Measurements from ENCODE around the gene GPRC5C. TPM values are rescaled to one million over a fixed set of nuclear protein-coding genes. Genes with fewer than 3 reads are reported as not detected.

The GPRC5C gene
- total and polyA plus RNA-seq, 9 of the 15 experiments (the other 6 are each of a cell fraction or from before 2014, with no cell fraction given): 0.28 to 9.0 (median 4.1) TPM

DNA sequence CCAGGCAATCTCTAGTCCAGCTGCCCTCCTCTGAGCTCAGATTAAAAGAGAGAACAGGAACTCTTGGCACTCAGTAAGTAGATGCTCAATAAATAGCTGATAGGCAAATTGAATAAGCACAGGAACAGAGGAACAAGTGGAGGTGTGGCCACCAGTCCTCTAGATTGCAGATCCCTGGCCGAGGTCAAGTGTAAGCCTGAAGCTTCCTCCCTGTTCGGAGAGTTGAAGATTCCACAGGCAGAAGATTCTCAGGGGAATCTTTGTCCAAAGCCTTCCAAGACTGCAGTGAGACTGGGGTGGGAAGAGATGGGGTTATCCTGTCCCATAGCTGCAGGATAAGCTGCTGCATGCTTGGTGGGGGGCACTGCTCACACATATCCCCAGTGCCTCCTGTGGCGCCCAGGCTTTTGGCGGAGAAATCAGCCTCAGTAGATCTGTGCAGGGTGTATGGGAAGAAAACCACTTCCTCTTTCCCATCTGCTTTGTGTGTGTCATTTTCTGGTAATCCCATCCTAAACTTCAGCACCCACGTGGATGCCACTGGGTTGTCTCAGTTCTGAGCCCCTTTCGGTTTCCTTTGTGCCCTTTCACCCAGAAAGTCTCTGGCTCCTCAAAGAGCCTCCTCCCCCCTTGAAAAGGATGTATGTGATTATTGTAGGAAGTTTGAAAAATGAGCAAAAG lies 46.7 kb downstream of the GPRC5C start (continued):
- TF ChIP-seq CHD4 (IDR thresholded peaks at IDR 0.05; ENCODE audit: insufficient read depth, insufficient replicate concordance, low read depth, low read length, poor library complexity, severe bottlenecking): no peak
- TF ChIP-seq MED1 (CRISPR knock-in tag; IDR thresholded peaks at IDR 0.05; ENCODE audit: borderline replicate concordance): no peak
- TF ChIP-seq FOSL1 (tag; conservative IDR thresholded peaks at IDR 0.05): 0 out of 2 replicates have a peak, but pooled peaks have one; percentile 16
- TF ChIP-seq ZKSCAN3 (CRISPR knock-in tag; IDR thresholded peaks at IDR 0.05): no peak
- no peak for TF ChIP-seq TCFL5 (CRISPR knock-in tag; conservative IDR thresholded peaks at IDR 0.05)
- no peak for TF ChIP-seq MTA1 (IDR thresholded peaks at IDR 0.05; ENCODE audit: borderline replicate concordance)
- no peak for TF ChIP-seq CBX5 (IDR thresholded peaks at IDR 0.05; ENCODE audit: borderline replicate concordance, low read depth)
- no peak for TF ChIP-seq CCNT2 (IDR thresholded peaks at IDR 0.05; ENCODE audit: borderline replicate concordance, extremely low read depth, insufficient read length, low read depth, low read length)
- no peak for TF ChIP-seq HMGN3 (IDR thresholded peaks at IDR 0.05; ENCODE audit: borderline replicate concordance, extremely low read depth, insufficient read length, low read depth, low read length)
- TF ChIP-seq ZNF184 (CRISPR knock-in tag; IDR thresholded peaks at IDR 0.05): no peak
- no peak for TF ChIP-seq POLR3G (IDR thresholded peaks at IDR 0.05; ENCODE audit: extremely low read depth, insufficient read length, insufficient replicate concordance)
- TF ChIP-seq ZNF24 (IDR thresholded peaks at IDR 0.05): no peak
- no peak for TF ChIP-seq NCOA2 (IDR thresholded peaks at IDR 0.05; ENCODE audit: partially characterized antibody in 2 of 2)
- TF ChIP-seq ETV6 (IDR thresholded peaks at IDR 0.05; ENCODE audit: borderline replicate concordance in 1 of 2, low read depth in 2 of 2, low read length in 1 of 2): 0 out of 4 replicates have a peak, but pooled peaks of 1 of the 2 experiments have one; percentile 14
- TF ChIP-seq ETV6 (CRISPR knock-in tag; IDR thresholded peaks at IDR 0.05; ENCODE audit: borderline replicate concordance): no peak
- no peak for TF ChIP-seq MECOM (CRISPR knock-in tag; IDR thresholded peaks at IDR 0.05)
- no peak for TF ChIP-seq ZNF444 (CRISPR knock-in tag; IDR thresholded peaks at IDR 0.05)
- no peak for TF ChIP-seq SNIP1 (IDR thresholded peaks at IDR 0.05; ENCODE audit: low read depth)
- TF ChIP-seq PHF8 (IDR thresholded peaks at IDR 0.05; ENCODE audit: borderline replicate concordance, low read length): no peak
- TF ChIP-seq ZNF23 (CRISPR knock-in tag; IDR thresholded peaks at IDR 0.05): no peak
- peak; percentile 30; the same call in 1 of the 2 replicates for TF ChIP-seq SMARCE1 (IDR thresholded peaks at IDR 0.05)
- TF ChIP-seq FOXJ3 (CRISPR knock-in tag; IDR thresholded peaks at IDR 0.05): no peak
- no peak for TF ChIP-seq EWSR1 (IDR thresholded peaks at IDR 0.05; ENCODE audit: borderline replicate concordance, low read depth, partially characterized antibody)
- no peak for TF ChIP-seq ZNF586 (CRISPR knock-in tag; conservative IDR thresholded peaks at IDR 0.05)
- TF ChIP-seq E2F3 (CRISPR knock-in tag; IDR thresholded peaks at IDR 0.05): no peak
- TF ChIP-seq, protein P1, sequence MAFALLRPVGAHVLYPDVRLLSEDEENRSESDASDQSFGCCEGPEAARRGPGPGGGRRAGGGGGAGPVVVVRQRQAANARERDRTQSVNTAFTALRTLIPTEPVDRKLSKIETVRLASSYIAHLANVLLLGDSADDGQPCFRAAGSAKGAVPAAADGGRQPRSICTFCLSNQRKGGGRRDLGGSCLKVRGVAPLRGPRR (CRISPR knock-in tag; IDR thresholded peaks at IDR 0.05): no peak
- no peak for TF ChIP-seq RBM25 (IDR thresholded peaks at IDR 0.05; ENCODE audit: low read depth, low read length, severe bottlenecking)
- no peak for TF ChIP-seq NR2C2 (CRISPR knock-in tag; IDR thresholded peaks at IDR 0.05)
- TF ChIP-seq NR2C2 (tag; IDR thresholded peaks at IDR 0.05): peak; percentile 58; the same call in 1 of the 2 replicates
